H1 (cell line): ENCODE results near the gene CDC5L. TPM values are rescaled to one million over a fixed set of nuclear protein-coding genes. Genes with fewer than 3 reads are reported as not detected.

Experiments
- CTCF ChIA-PET: fragments of 300-600 bp; sonication (Branson Sonifier 250); formaldehyde crosslinking; loops from one replicate; lab custom pipeline; 2021; ENCODE audit not compliant: partially characterized antibody; lab: Charles Lee
- POLR2A ChIA-PET: fragments of 300-600 bp; sonication (Branson Sonifier 250); formaldehyde crosslinking; loops from one replicate; lab custom pipeline; 2021; ENCODE audit warnings: inconsistent platforms; ENCODE audit not compliant: partially characterized antibody; lab: Charles Lee
- DNase-seq, 2 experiments: peaks; one replicate each; pipeline versions ENCODE4 v3.0.0 to v3.0.0-alpha.2; 2010 to 2022; ENCODE audit warnings: low spot score in 2 of 2, low read depth in 1 of 2, mixed read lengths in 1 of 2
- FAIRE-seq: peaks from 2 replicates; lab custom pipeline; 2011; peaks lifted over from hg19 to GRCh38; lab: Jason Lieb, UNC
- H2AFZ ChIP-seq: 2 replicates; pipeline ENCODE4 v1.8.1; 2012; ENCODE audit warnings: low read length, inconsistent platforms
- H2AK5ac ChIP-seq: 2 replicates; pipeline ENCODE4 v1.6.1; 2013; ENCODE audit warnings: low read depth, low read length
- H2BK120ac ChIP-seq: replicated peaks from 2 replicates; pipeline ENCODE3; 2013; ENCODE audit warnings: low read depth, low read length, inconsistent platforms
- H2BK12ac ChIP-seq: 2 replicates; pipeline ENCODE4 v1.6.1; 2013; ENCODE audit warnings: low read depth, low read length
- H2BK15ac ChIP-seq: 2 replicates; pipeline ENCODE4 v1.6.1; 2013; ENCODE audit warnings: low read length
- H2BK20ac ChIP-seq: 2 replicates; pipeline ENCODE4 v1.6.1; 2013; ENCODE audit warnings: low read length
- H2BK5ac ChIP-seq: 2 replicates; pipeline ENCODE4 v1.6.1; 2013; ENCODE audit warnings: low read depth, low read length
- H3K14ac ChIP-seq: 2 replicates; pipeline ENCODE4 v1.6.1; 2013; ENCODE audit warnings: inconsistent platforms; ENCODE audit not compliant: insufficient read length
- H3K18ac ChIP-seq: 2 replicates; pipeline ENCODE4 v1.6.1; 2013; ENCODE audit warnings: low read length; ENCODE audit errors: extremely low read depth
- H3K23ac ChIP-seq: 2 replicates; pipeline ENCODE4 v1.6.1; 2013; ENCODE audit warnings: inconsistent platforms; ENCODE audit not compliant: insufficient read length
- H3K23me2 ChIP-seq: 2 replicates; pipeline ENCODE4 v1.6.1; 2013; ENCODE audit warnings: low read depth, low read length
- H3K27ac ChIP-seq: 2 replicates; pipeline ENCODE4 v1.6.1; 2011; ENCODE audit warnings: low read depth, low read length, inconsistent platforms
- H3K27me3 ChIP-seq, 4 experiments: replicated peaks in 1 of 4; 1 replicate in 1 of 4; 2 replicates in 3 of 4; pipeline versions ENCODE4 v1.6.1 to v1.8.1; 2011 to 2013; ENCODE audit warnings: low read length in 3 of 4, mild to moderate bottlenecking in 3 of 4, inconsistent platforms in 2 of 4, mixed read lengths in 2 of 4, moderate library complexity in 1 of 4; ENCODE audit not compliant: control insufficient read depth in 3 of 4, insufficient read depth in 3 of 4; ENCODE audit errors: extremely low read depth in 1 of 4
- H3K36me3 ChIP-seq, 4 experiments: 2 replicates each; pipeline versions ENCODE4 v1.6.1 to v1.8.1; 2011 to 2013; ENCODE audit warnings: mild to moderate bottlenecking in 4 of 4, low read length in 3 of 4, moderate library complexity in 2 of 4, control low read depth in 1 of 4, inconsistent platforms in 1 of 4; ENCODE audit not compliant: insufficient read depth in 4 of 4, control insufficient read depth in 2 of 4
- H3K4ac ChIP-seq: replicated peaks from 2 replicates; pipeline ENCODE3; 2013; ENCODE audit warnings: low read length, low read depth, mixed read lengths, inconsistent platforms; ENCODE audit not compliant: insufficient read length
- H3K4me1 ChIP-seq, 4 experiments: replicated peaks in 1 of 4; 1 replicate in 1 of 4; 2 replicates in 3 of 4; pipeline versions ENCODE4 v1.6.1 to v1.8.1; 2011 to 2013; ENCODE audit warnings: low read length in 3 of 4, inconsistent platforms in 2 of 4, mixed read lengths in 1 of 4; ENCODE audit not compliant: insufficient read depth in 4 of 4, control insufficient read depth in 3 of 4
- H3K4me2 ChIP-seq, 2 experiments: 2 replicates each; pipeline versions ENCODE4 v1.6.1 to v1.8.1; 2011 to 2013; ENCODE audit warnings: low read depth in 2 of 2, low read length in 2 of 2, control low read depth in 1 of 2, inconsistent platforms in 1 of 2, mild to moderate bottlenecking in 1 of 2; ENCODE audit not compliant: insufficient read depth in 1 of 2
- H3K4me3 ChIP-seq, 4 experiments: fragments of 200-600, 300-600 bp in 1 of 4; sonication (generic), shearing (Covaris generic), sonication (Bioruptor Twin) in 1 of 4; 2 replicates each; pipeline versions ENCODE4 v1.5.1 to v1.8.1; 2011 to 2016; ENCODE audit warnings: low read length in 4 of 4, low read depth in 3 of 4, control low read depth in 2 of 4, inconsistent platforms in 2 of 4, mild to moderate bottlenecking in 2 of 4, mixed read lengths in 1 of 4, moderate library complexity in 1 of 4; ENCODE audit not compliant: insufficient read depth in 2 of 4; ENCODE audit errors: extremely low read depth in 1 of 4
- H3K56ac ChIP-seq: replicated peaks from 2 replicates; pipeline ENCODE3; 2013; ENCODE audit warnings: low read depth, mild to moderate bottlenecking, mixed read lengths, low read length, inconsistent platforms; ENCODE audit not compliant: insufficient read length
- H3K79me1 ChIP-seq: 2 replicates; pipeline ENCODE4 v1.6.1; 2013; ENCODE audit warnings: low read depth, low read length, control low read depth
- H3K79me2 ChIP-seq, 2 experiments: 2 replicates each; pipeline versions ENCODE4 v1.6.1 to v1.8.1; 2012 to 2013; ENCODE audit warnings: low read length in 2 of 2, mild to moderate bottlenecking in 2 of 2, inconsistent platforms in 1 of 2; ENCODE audit not compliant: insufficient read depth in 2 of 2, control insufficient read depth in 1 of 2
- H3K9ac ChIP-seq, 4 experiments: replicated peaks in 1 of 4; 1 replicate in 1 of 4; 2 replicates in 3 of 4; pipeline versions ENCODE4 v1.6.1 to v1.8.1; 2011 to 2013; ENCODE audit warnings: low read depth in 3 of 4, low read length in 3 of 4, control low read depth in 2 of 4, mild to moderate bottlenecking in 2 of 4, moderate library complexity in 2 of 4, inconsistent platforms in 1 of 4; ENCODE audit errors: extremely low read depth in 1 of 4
- H3K9me3 ChIP-seq, 2 experiments: 2 replicates each; pipeline versions ENCODE4 v1.6.1 to v1.8.1; 2012 to 2013; ENCODE audit warnings: mild to moderate bottlenecking in 2 of 2, moderate library complexity in 2 of 2, control low read depth in 1 of 2, inconsistent platforms in 1 of 2, low read depth in 1 of 2, low read length in 1 of 2, mixed read lengths in 1 of 2; ENCODE audit not compliant: insufficient read depth in 2 of 2
- H4K20me1 ChIP-seq, 2 experiments: replicated peaks in 1 of 2; 2 replicates each; pipeline versions ENCODE3 to v1.8.1; 2011 to 2013; ENCODE audit warnings: inconsistent platforms in 2 of 2, low read length in 2 of 2, mild to moderate bottlenecking in 1 of 2; ENCODE audit not compliant: insufficient read depth in 2 of 2, control insufficient read depth in 1 of 2
- H4K5ac ChIP-seq: 2 replicates; pipeline ENCODE4 v1.6.1; 2013; ENCODE audit warnings: low read length, low read depth, mixed read lengths, inconsistent platforms; ENCODE audit not compliant: insufficient read length
- H4K8ac ChIP-seq: 2 replicates; pipeline ENCODE4 v1.8.0; 2013; ENCODE audit warnings: mild to moderate bottlenecking, moderate library complexity, low read length, inconsistent platforms; ENCODE audit not compliant: insufficient read depth; ENCODE audit errors: extremely low read depth
- H4K91ac ChIP-seq: replicated peaks from 2 replicates; pipeline ENCODE3; 2013; ENCODE audit warnings: low read length, mixed read lengths, inconsistent platforms; ENCODE audit not compliant: insufficient read length
- EGR1 ChIP-seq: IDR thresholded peaks from 2 replicates; pipeline ENCODE4 v1.6.1; 2011; ENCODE audit warnings: low read depth, low read length, borderline replicate concordance
- FOSL1 ChIP-seq: IDR thresholded peaks from 2 replicates; pipeline ENCODE4 v1.6.1; 2011; ENCODE audit warnings: mild to moderate bottlenecking, low read depth, low read length, moderate library complexity; ENCODE audit not compliant: insufficient read depth
- GABPA ChIP-seq: IDR thresholded peaks from 2 replicates; pipeline ENCODE4 v1.6.1; 2011; ENCODE audit warnings: mild to moderate bottlenecking, low read length, moderate library complexity, borderline replicate concordance; ENCODE audit not compliant: insufficient read depth
- PHF8 ChIP-seq: fragments of 200-600 bp; sonication (generic); conservative IDR thresholded peaks from 2 replicates; pipeline ENCODE4 v1.7.1; 2012; ENCODE audit warnings: low read depth, mild to moderate bottlenecking, inconsistent platforms, low read length, moderate library complexity
- RXRA ChIP-seq: IDR thresholded peaks from 2 replicates; pipeline ENCODE4 v1.6.1; 2011; ENCODE audit warnings: low read depth, mild to moderate bottlenecking, low read length, moderate library complexity; ENCODE audit not compliant: insufficient read depth
- SIN3A ChIP-seq, 2 experiments: IDR thresholded peaks in 1 of 2; conservative IDR thresholded peaks in 1 of 2; 2 replicates each; pipeline ENCODE4 v1.6.1; 2011 to 2012; ENCODE audit warnings: low read length in 2 of 2, improper control_type of control experiment in 1 of 2, low read depth in 1 of 2, mild to moderate bottlenecking in 1 of 2
- TBP ChIP-seq: IDR thresholded peaks from 2 replicates; pipeline ENCODE4 v1.6.1; 2011; ENCODE audit warnings: low read depth, low read length, improper control_type of control experiment
- WGBS, 2 experiments: shearing (Covaris generic) in 1 of 2; methylation state at CpG; one replicate each; pipeline versions ENCODE4 v1.1.6 to v1.1.7; 2013 to 2015; ENCODE audit warnings: low lambda C conversion rate in 2 of 2, mixed read lengths in 2 of 2, inconsistent platforms in 1 of 2, low coverage in 1 of 2, missing lambda C conversion rate in 1 of 2; ENCODE audit not compliant: insufficient replicate concordance in 2 of 2, insufficient coverage in 1 of 2, insufficient read length in 1 of 2; ENCODE audit errors: extremely low coverage in 1 of 2, missing lambda C conversion rate in 1 of 2; 5-methylcytosine and 5-hydroxymethylcytosine counted together
- polyA plus RNA-seq, 7 experiments: library from polyadenylated mRNA; depleted of rRNA in 3 of 7; stranded (reverse) in 5 of 7; unstranded in 2 of 7; fragments of >200 nt in 5 of 7; fragments of 200-250 nt in 2 of 7; gene quantifications; 1 replicate in 5 of 7; 2 replicates in 1 of 7; 4 replicates in 1 of 7; pipeline versions ENCODE4 v1.2.1 to v1.2.3, GENCODE V29; 2011 to 2013; ENCODE audit warnings: missing spikeins in 2 of 7, mixed read lengths in 2 of 7
- total RNA-seq: library from RNA; stranded (reverse); fragmentation: NEBNext Ultra II Directional; extraction: Animal tissue kit (Norgen Biotek cat#: 25700); gene quantifications from 2 replicates; pipeline ENCODE4 v1.2.1, GENCODE V29; 2021
- TF ChIP-seq, protein P1 (sequence below): IDR thresholded peaks from 2 replicates; pipeline ENCODE4 v1.6.1; 2012; ENCODE audit warnings: inconsistent platforms

The CDC5L gene
- total and polyA plus RNA-seq, 2 of the 8 experiments (the other 6 are each of a cell fraction or from before 2014, with no cell fraction given), result 8.4 to 32.8 TPM

GRCh38 chr6:44453146-44453545 lies 65.6 kb downstream of the CDC5L start:
- no peaks in the 10 kb centered on the region for H3K79me2 ChIP-seq
- H3K4me2 ChIP-seq, result no peak overlapping the region
- H3K4ac ChIP-seq, result no peak overlapping the region
- no peak overlapping the region for H2BK20ac ChIP-seq
- no peak overlapping the region for H3K18ac ChIP-seq
- no peaks in the 10 kb centered on the region for H3K27me3 ChIP-seq
- H3K79me1 ChIP-seq, result no peaks in the 10 kb centered on the region; the same call in 1 of the 2 replicates
- no peak overlapping the region for H3K27ac ChIP-seq
- H4K8ac ChIP-seq, result no peak overlapping the region
- POLR2A ChIA-PET, result interaction anchor here (1.9 kb wide), 1 partner anchor 205 kb away, joined by 5 read pairs; no protein-coding TSS in a partner anchor
- H3K36me3 ChIP-seq, result peaks cover 0 to under 1% (median 0%) of the 10 kb centered on the region in 4 experiments; a peak in 2 of 8 replicates
- no peak overlapping the region for H3K23ac ChIP-seq
- no peak overlapping the region for H4K91ac ChIP-seq
- no peak overlapping the region for H2BK12ac ChIP-seq
- no peak overlapping the region for H2BK120ac ChIP-seq
- 91% methylated on average over 1 of the region's 1 CpG; no CpG with 5 or more reads in 1 of the 2 experiments for WGBS, 2 experiments
- CTCF ChIA-PET, result interaction anchor here (1.0 to 1.6 kb wide), 6 partner anchors 8 to 25 kb away, joined by 3 to 5 read pairs (median 3); no protein-coding TSS in a partner anchor
- H2BK5ac ChIP-seq, result no peak overlapping the region
- H3K9me3 ChIP-seq, result no peaks in the 10 kb centered on the region
- H4K20me1 ChIP-seq, result no peaks in the 10 kb centered on the region
- no peak overlapping the region for H4K5ac ChIP-seq
- no peak for TF ChIP-seq TBP
- TF ChIP-seq PHF8, result no peak
- no peak for TF ChIP-seq RXRA
- TF ChIP-seq SIN3A (conservative IDR thresholded peaks at IDR 0.05 in 1 of 2, IDR thresholded peaks at IDR 0.05 in 1 of 2; ENCODE audit: low read depth in 1 of 2, low read length in 2 of 2), result no peak
- no peak for TF ChIP-seq EGR1
- TF ChIP-seq, protein P1, sequence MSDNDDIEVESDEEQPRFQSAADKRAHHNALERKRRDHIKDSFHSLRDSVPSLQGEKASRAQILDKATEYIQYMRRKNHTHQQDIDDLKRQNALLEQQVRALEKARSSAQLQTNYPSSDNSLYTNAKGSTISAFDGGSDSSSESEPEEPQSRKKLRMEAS, result no peak
- TF ChIP-seq GABPA, result no peak
- no peak for TF ChIP-seq FOSL1
- H2BK15ac ChIP-seq, result no peak overlapping the region
- H3K56ac ChIP-seq, result no peak overlapping the region
- H3K4me1 ChIP-seq, result peaks cover 0 to 2% (median under 1%) of the 10 kb centered on the region in 4 experiments; a peak in 2 of 7 replicates
- no peak overlapping the region for H3K14ac ChIP-seq
- H3K4me3 ChIP-seq, result no peak overlapping the region
- no peak overlapping the region for H3K9ac ChIP-seq
- no peak overlapping the region for H2AFZ ChIP-seq
- H3K23me2 ChIP-seq, result no peaks in the 10 kb centered on the region; the same call in 1 of the 2 replicates
- FAIRE-seq (no peak), DNase-seq (no peak)
- no peak overlapping the region for H2AK5ac ChIP-seq
